Measurements from ENCODE around the gene CDH3.

CDH3 gene

DNA sequence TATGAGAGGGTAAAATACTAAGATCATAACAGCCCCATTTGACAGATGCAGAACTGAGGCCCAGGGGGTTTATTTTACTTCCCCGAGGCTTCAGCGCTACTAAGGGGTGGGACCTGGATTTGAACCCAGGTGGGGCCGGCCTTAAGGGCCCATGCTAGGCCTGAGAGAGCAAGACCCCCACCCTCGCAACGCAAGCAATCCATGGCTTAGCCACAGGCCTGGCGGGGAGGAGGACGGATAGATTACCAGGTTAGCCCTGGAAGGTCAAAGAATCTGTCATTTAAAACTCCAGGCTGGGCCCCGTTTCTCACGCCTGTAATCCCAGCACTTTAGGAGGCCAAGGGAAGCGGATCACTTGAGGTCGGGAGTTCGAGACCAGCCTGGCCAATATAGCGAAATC lies 1.9 kb upstream of the CDH3 start:
- TF ChIP-seq GLIS3 (CRISPR knock-in tag; IDR thresholded peaks at IDR 0.05): no peak
- TF ChIP-seq ZFP3 (CRISPR knock-in tag; IDR thresholded peaks at IDR 0.05): no peak
- TF ChIP-seq SNAI2 (CRISPR knock-in tag; IDR thresholded peaks at IDR 0.05): no peak
- no peak for TF ChIP-seq TCF4 (CRISPR knock-in tag; IDR thresholded peaks at IDR 0.05; ENCODE audit: borderline replicate concordance)
- TF ChIP-seq CSDC2 (CRISPR knock-in tag; IDR thresholded peaks at IDR 0.05): no peak
- no peak for TF ChIP-seq PPARA (CRISPR knock-in tag; IDR thresholded peaks at IDR 0.05; ENCODE audit: borderline replicate concordance)
- TF ChIP-seq ZNF565 (CRISPR knock-in tag; conservative IDR thresholded peaks at IDR 0.05; ENCODE audit: low read depth): no peak
- TF ChIP-seq BACH2 (CRISPR knock-in tag; IDR thresholded peaks at IDR 0.05; ENCODE audit: borderline replicate concordance): no peak
- TF ChIP-seq, protein P1, sequence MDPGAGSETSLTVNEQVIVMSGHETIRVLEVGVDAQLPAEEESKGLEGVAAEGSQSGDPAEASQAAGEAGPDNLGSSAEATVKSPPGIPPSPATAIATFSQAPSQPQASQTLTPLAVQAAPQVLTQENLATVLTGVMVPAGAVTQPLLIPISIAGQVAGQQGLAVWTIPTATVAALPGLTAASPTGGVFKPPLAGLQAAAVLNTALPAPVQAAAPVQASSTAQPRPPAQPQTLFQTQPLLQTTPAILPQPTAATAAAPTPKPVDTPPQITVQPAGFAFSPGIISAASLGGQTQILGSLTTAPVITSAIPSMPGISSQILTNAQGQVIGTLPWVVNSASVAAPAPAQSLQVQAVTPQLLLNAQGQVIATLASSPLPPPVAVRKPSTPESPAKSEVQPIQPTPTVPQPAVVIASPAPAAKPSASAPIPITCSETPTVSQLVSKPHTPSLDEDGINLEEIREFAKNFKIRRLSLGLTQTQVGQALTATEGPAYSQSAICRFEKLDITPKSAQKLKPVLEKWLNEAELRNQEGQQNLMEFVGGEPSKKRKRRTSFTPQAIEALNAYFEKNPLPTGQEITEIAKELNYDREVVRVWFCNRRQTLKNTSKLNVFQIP (CRISPR knock-in tag; IDR thresholded peaks at IDR 0.05; ENCODE audit: borderline replicate concordance, low read depth): no peak
- no peak for TF ChIP-seq ISL1 (CRISPR knock-in tag; IDR thresholded peaks at IDR 0.05)
- TF ChIP-seq, protein P2, sequence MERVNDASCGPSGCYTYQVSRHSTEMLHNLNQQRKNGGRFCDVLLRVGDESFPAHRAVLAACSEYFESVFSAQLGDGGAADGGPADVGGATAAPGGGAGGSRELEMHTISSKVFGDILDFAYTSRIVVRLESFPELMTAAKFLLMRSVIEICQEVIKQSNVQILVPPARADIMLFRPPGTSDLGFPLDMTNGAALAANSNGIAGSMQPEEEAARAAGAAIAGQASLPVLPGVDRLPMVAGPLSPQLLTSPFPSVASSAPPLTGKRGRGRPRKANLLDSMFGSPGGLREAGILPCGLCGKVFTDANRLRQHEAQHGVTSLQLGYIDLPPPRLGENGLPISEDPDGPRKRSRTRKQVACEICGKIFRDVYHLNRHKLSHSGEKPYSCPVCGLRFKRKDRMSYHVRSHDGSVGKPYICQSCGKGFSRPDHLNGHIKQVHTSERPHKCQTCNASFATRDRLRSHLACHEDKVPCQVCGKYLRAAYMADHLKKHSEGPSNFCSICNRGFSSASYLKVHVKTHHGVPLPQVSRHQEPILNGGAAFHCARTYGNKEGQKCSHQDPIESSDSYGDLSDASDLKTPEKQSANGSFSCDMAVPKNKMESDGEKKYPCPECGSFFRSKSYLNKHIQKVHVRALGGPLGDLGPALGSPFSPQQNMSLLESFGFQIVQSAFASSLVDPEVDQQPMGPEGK (CRISPR knock-in tag; IDR thresholded peaks at IDR 0.05; ENCODE audit: borderline replicate concordance): no peak
- no peak for TF ChIP-seq ZNF70 (CRISPR knock-in tag; IDR thresholded peaks at IDR 0.05)
- TF ChIP-seq, protein P3, sequence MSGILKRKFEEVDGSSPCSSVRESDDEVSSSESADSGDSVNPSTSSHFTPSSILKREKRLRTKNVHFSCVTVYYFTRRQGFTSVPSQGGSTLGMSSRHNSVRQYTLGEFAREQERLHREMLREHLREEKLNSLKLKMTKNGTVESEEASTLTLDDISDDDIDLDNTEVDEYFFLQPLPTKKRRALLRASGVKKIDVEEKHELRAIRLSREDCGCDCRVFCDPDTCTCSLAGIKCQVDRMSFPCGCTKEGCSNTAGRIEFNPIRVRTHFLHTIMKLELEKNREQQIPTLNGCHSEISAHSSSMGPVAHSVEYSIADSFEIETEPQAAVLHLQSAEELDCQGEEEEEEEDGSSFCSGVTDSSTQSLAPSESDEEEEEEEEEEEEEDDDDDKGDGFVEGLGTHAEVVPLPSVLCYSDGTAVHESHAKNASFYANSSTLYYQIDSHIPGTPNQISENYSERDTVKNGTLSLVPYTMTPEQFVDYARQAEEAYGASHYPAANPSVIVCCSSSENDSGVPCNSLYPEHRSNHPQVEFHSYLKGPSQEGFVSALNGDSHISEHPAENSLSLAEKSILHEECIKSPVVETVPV (CRISPR knock-in tag; IDR thresholded peaks at IDR 0.05): no peak
- no peak for TF ChIP-seq OSR1 (CRISPR knock-in tag; IDR thresholded peaks at IDR 0.05)
- TF ChIP-seq TOX (CRISPR knock-in tag; IDR thresholded peaks at IDR 0.05; ENCODE audit: borderline replicate concordance): no peak
- TF ChIP-seq RARB (CRISPR knock-in tag; IDR thresholded peaks at IDR 0.05): no peak
- no peak for TF ChIP-seq ARNTL (CRISPR knock-in tag; IDR thresholded peaks at IDR 0.05; ENCODE audit: borderline replicate concordance, low read depth)
- TF ChIP-seq ZNF8 (CRISPR knock-in tag; IDR thresholded peaks at IDR 0.05): no peak
- TF ChIP-seq, protein P4, sequence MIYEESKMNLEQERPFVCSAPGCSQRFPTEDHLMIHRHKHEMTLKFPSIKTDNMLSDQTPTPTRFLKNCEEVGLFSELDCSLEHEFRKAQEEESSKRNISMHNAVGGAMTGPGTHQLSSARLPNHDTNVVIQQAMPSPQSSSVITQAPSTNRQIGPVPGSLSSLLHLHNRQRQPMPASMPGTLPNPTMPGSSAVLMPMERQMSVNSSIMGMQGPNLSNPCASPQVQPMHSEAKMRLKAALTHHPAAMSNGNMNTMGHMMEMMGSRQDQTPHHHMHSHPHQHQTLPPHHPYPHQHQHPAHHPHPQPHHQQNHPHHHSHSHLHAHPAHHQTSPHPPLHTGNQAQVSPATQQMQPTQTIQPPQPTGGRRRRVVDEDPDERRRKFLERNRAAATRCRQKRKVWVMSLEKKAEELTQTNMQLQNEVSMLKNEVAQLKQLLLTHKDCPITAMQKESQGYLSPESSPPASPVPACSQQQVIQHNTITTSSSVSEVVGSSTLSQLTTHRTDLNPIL (CRISPR knock-in tag; IDR thresholded peaks at IDR 0.05; ENCODE audit: low read depth): no peak
- no peak for ATAC-seq

DNA sequence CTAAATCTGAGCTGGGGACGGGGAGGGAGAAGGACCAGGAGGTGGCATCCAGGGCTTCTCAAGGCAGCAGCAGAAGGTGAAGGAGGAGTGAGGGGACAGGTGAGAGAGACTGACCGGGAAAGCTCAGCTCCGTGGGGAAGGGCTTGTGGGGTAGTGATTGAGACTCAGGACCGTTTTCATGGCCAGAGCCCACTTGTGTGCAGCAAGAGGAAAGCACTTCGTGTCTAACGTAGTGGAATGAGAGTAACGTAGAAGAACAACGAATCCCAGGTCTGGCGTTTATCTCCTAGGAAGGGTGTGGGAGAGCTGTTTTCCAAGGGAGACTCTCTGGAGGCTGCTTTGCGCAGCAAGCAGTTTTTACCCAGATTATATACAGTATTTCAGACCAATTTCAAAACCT lies 1.3 kb upstream of the CDH3 start:
- no peak for ATAC-seq
- TF ChIP-seq CSDC2 (CRISPR knock-in tag; IDR thresholded peaks at IDR 0.05): no peak
- TF ChIP-seq, protein P1 (CRISPR knock-in tag; IDR thresholded peaks at IDR 0.05; ENCODE audit: borderline replicate concordance, low read depth): no peak
- TF ChIP-seq, protein P4 (CRISPR knock-in tag; IDR thresholded peaks at IDR 0.05; ENCODE audit: low read depth): no peak
- TF ChIP-seq TOX (CRISPR knock-in tag; IDR thresholded peaks at IDR 0.05; ENCODE audit: borderline replicate concordance): no peak
- TF ChIP-seq, protein P3 (CRISPR knock-in tag; IDR thresholded peaks at IDR 0.05): no peak
- no peak for TF ChIP-seq ESRRG (CRISPR knock-in tag; IDR thresholded peaks at IDR 0.05)
- no peak for TF ChIP-seq ZNF565 (CRISPR knock-in tag; conservative IDR thresholded peaks at IDR 0.05; ENCODE audit: low read depth)
- no peak for TF ChIP-seq TCF4 (CRISPR knock-in tag; IDR thresholded peaks at IDR 0.05; ENCODE audit: borderline replicate concordance)
- TF ChIP-seq ISL1 (CRISPR knock-in tag; IDR thresholded peaks at IDR 0.05): no peak
- no peak for TF ChIP-seq ZNF8 (CRISPR knock-in tag; IDR thresholded peaks at IDR 0.05)
- no peak for TF ChIP-seq PPARA (CRISPR knock-in tag; IDR thresholded peaks at IDR 0.05; ENCODE audit: borderline replicate concordance)
- TF ChIP-seq BACH2 (CRISPR knock-in tag; IDR thresholded peaks at IDR 0.05; ENCODE audit: borderline replicate concordance): no peak
- TF ChIP-seq GLIS3 (CRISPR knock-in tag; IDR thresholded peaks at IDR 0.05): no peak
- no peak for TF ChIP-seq ARNTL (CRISPR knock-in tag; IDR thresholded peaks at IDR 0.05; ENCODE audit: borderline replicate concordance, low read depth)
- no peak for TF ChIP-seq RARB (CRISPR knock-in tag; IDR thresholded peaks at IDR 0.05)

Measured in SK-N-SH treated with all-trans-retinoic acid at 6 μM for 48 hours (cell line).